WTC11 (cell line): ENCODE results near the gene METRNL. TPM values are rescaled to one million over a fixed set of nuclear protein-coding genes. Genes with fewer than 3 reads are reported as not detected.

ENCODE experiments used
- ATAC-seq: fragments of 200-7000 bp; cut with Tn5 transposase; 2 replicates; pipeline ENCODE4 v1.10.0; 2021; ENCODE audit warnings: mild to moderate bottlenecking, moderate library complexity
- CTCF ChIA-PET: fragments of 300-600 bp; sonication (Branson Sonifier 250); formaldehyde crosslinking; loops from one replicate; lab custom pipeline; 2021; ENCODE audit warnings: antibody characterized with exemption; lab: Charles Lee
- POLR2A ChIA-PET: fragments of 350-600 bp; sonication (Branson Sonifier 250); formaldehyde crosslinking; loops from one replicate; lab custom pipeline; 2021; ENCODE audit warnings: antibody characterized with exemption; lab: Charles Lee
- DNase-seq: peaks from one replicate; pipeline ENCODE4 v3.0.0; 2021; ENCODE audit warnings: low spot score
- H3K27ac Mint-ChIP-seq: 2 replicates; pipeline ENCODE4 v1.8.0; 2021; ENCODE audit warnings: mixed read lengths
- H3K27me3 Mint-ChIP-seq: 2 replicates; pipeline ENCODE4 v1.8.0; 2021; ENCODE audit warnings: low read depth, mild to moderate bottlenecking, moderate library complexity, mixed read lengths
- H3K36me3 Mint-ChIP-seq: 2 replicates; pipeline ENCODE4 v1.8.0; 2021; ENCODE audit warnings: mixed read lengths
- H3K4me1 Mint-ChIP-seq: 2 replicates; pipeline ENCODE4 v1.8.0; 2022; ENCODE audit warnings: mixed read lengths
- H3K4me3 Mint-ChIP-seq: 2 replicates; pipeline ENCODE4 v1.8.0; 2021; ENCODE audit warnings: mild to moderate bottlenecking, moderate library complexity, mixed read lengths
- H3K9me3 Mint-ChIP-seq: 2 replicates; pipeline ENCODE4 v1.8.0; 2021; ENCODE audit warnings: mixed read lengths
- AFF4 ChIP-seq: sonication (generic); formaldehyde crosslinking; IDR thresholded peaks from 2 replicates; pipeline ENCODE4 v1.8.1; 2023; ENCODE audit warnings: mild to moderate bottlenecking, missing genetic modification reagents, borderline replicate concordance
- ATF1 ChIP-seq: sonication (generic); formaldehyde crosslinking; IDR thresholded peaks from 2 replicates; pipeline ENCODE4 v1.8.1; 2023; ENCODE audit warnings: mild to moderate bottlenecking, moderate library complexity, missing genetic modification reagents
- ATF3 ChIP-seq: sonication (generic); formaldehyde crosslinking; conservative IDR thresholded peaks from 2 replicates; pipeline ENCODE4 v1.8.1; 2022; ENCODE audit warnings: mild to moderate bottlenecking, missing genetic modification reagents
- CBFB ChIP-seq: sonication (generic); formaldehyde crosslinking; IDR thresholded peaks from 2 replicates; pipeline ENCODE4 v1.8.1; 2022; ENCODE audit warnings: mild to moderate bottlenecking, low read depth, missing genetic modification reagents
- CREM ChIP-seq: sonication (generic); formaldehyde crosslinking; IDR thresholded peaks from 2 replicates; pipeline ENCODE4 v1.8.1; 2022; ENCODE audit warnings: mild to moderate bottlenecking, missing genetic modification reagents, moderate library complexity
- CTCF ChIP-seq: fragments of 200-600 bp; IDR thresholded peaks from 2 replicates; pipeline ENCODE4 v1.8.0; 2022; ENCODE audit warnings: antibody characterized with exemption
- E2F1 ChIP-seq: sonication (generic); formaldehyde crosslinking; IDR thresholded peaks from 2 replicates; pipeline ENCODE4 v1.8.0; 2022; ENCODE audit warnings: mild to moderate bottlenecking, missing genetic modification reagents
- E2F5 ChIP-seq: sonication (generic); formaldehyde crosslinking; IDR thresholded peaks from 2 replicates; pipeline ENCODE4 v1.8.1; 2022; ENCODE audit warnings: mild to moderate bottlenecking, moderate library complexity, missing genetic modification reagents
- FOXJ3 ChIP-seq: sonication (generic); formaldehyde crosslinking; IDR thresholded peaks from 2 replicates; pipeline ENCODE4 v1.9.0; 2021; ENCODE audit warnings: missing genetic modification reagents, mild to moderate bottlenecking, borderline replicate concordance
- FOXK1 ChIP-seq: sonication (generic); formaldehyde crosslinking; IDR thresholded peaks from 2 replicates; pipeline ENCODE4 v1.8.0; 2022; ENCODE audit warnings: mild to moderate bottlenecking, moderate library complexity, missing genetic modification reagents
- FOXP1 ChIP-seq: sonication (generic); formaldehyde crosslinking; IDR thresholded peaks from 2 replicates; pipeline ENCODE4 v1.8.0; 2022; ENCODE audit warnings: missing genetic modification reagents, mild to moderate bottlenecking, moderate library complexity, borderline replicate concordance
- IRF1 ChIP-seq: sonication (generic); formaldehyde crosslinking; IDR thresholded peaks from 2 replicates; pipeline ENCODE4 v1.8.0; 2023; ENCODE audit warnings: missing genetic modification reagents
- JUN ChIP-seq: sonication (generic); formaldehyde crosslinking; IDR thresholded peaks from 2 replicates; pipeline ENCODE4 v1.8.0; 2023; ENCODE audit warnings: mild to moderate bottlenecking, missing genetic modification reagents
- PRRX2 ChIP-seq: fragments of 250-450 bp; sonication (Bioruptor Pico); IDR thresholded peaks from 2 replicates; pipeline ENCODE4 v1.8.0; 2021; ENCODE audit warnings: mild to moderate bottlenecking
- RORB ChIP-seq: fragments of 250-450 bp; sonication (Bioruptor Pico); IDR thresholded peaks from 2 replicates; pipeline ENCODE4 v1.9.0; 2021; ENCODE audit warnings: mild to moderate bottlenecking
- SMAD4 ChIP-seq: sonication (generic); formaldehyde crosslinking; IDR thresholded peaks from 2 replicates; pipeline ENCODE4 v1.8.0; 2022; ENCODE audit warnings: mild to moderate bottlenecking, missing genetic modification reagents
- TCF7 ChIP-seq: sonication (generic); formaldehyde crosslinking; IDR thresholded peaks from 2 replicates; pipeline ENCODE4 v1.8.0; 2022; ENCODE audit warnings: mild to moderate bottlenecking, low read depth, missing genetic modification reagents, moderate library complexity
- TP53 ChIP-seq: sonication (generic); formaldehyde crosslinking; IDR thresholded peaks from 2 replicates; pipeline ENCODE4 v1.8.1; 2023; ENCODE audit warnings: mild to moderate bottlenecking, missing genetic modification reagents
- ZMAT4 ChIP-seq: fragments of 250-450 bp; sonication (Bioruptor Pico); IDR thresholded peaks from 2 replicates; pipeline ENCODE4 v1.9.0; 2021; ENCODE audit warnings: mild to moderate bottlenecking
- ZNF121 ChIP-seq: sonication (generic); formaldehyde crosslinking; IDR thresholded peaks from 2 replicates; pipeline ENCODE4 v1.8.0; 2023; ENCODE audit warnings: missing genetic modification reagents
- ZNF138 ChIP-seq: sonication (generic); formaldehyde crosslinking; conservative IDR thresholded peaks from 2 replicates; pipeline ENCODE4 v1.8.1; 2022; ENCODE audit warnings: mild to moderate bottlenecking, moderate library complexity, missing genetic modification reagents
- ZNF423 ChIP-seq: fragments of 250-450 bp; sonication (Bioruptor Pico); IDR thresholded peaks from 2 replicates; pipeline ENCODE4 v2.1.2; 2022; ENCODE audit warnings: mild to moderate bottlenecking, moderate library complexity
- ZSCAN18 ChIP-seq: fragments of 250-450 bp; sonication (Bioruptor Pico); IDR thresholded peaks from 2 replicates; pipeline ENCODE4 v2.1.2; 2022; ENCODE audit warnings: mild to moderate bottlenecking, moderate library complexity
- total RNA-seq: library from RNA; stranded (reverse); gene quantifications from 3 replicates; pipeline ENCODE4 v1.2.3, GENCODE V29; 2021

The METRNL gene
- total RNA-seq, 1 experiment from 2014 or later: 27.7 TPM

- TF ChIP-seq IRF1 (CRISPR knock-in tag) (no peak), FOXP1 (CRISPR knock-in tag) (no peak), TP53 (CRISPR knock-in tag) (no peak), JUN (CRISPR knock-in tag) (no peak), ZSCAN18 (no peak), ZNF138 (CRISPR knock-in tag) (no peak), ATF1 (CRISPR knock-in tag) (no peak), CREM (no peak), ZMAT4 (CRISPR knock-in tag) (no peak), ZNF121 (no peak)
These were observed 49.2 kb downstream of the METRNL start (continued) for GRCh38 chr17:83128306-83129240.

GRCh38 chr17:83129676-83130075 lies 50.3 kb downstream of the METRNL start:
- ChIA-PET CTCF (no interaction called here), POLR2A (no interaction called here)
- DNase-seq: no peak
- H3K4me3 Mint-ChIP-seq: no peak overlapping the region
- no peak for TF ChIP-seq AFF4 (CRISPR knock-in tag)
- TF ChIP-seq E2F1: no peak
- no peak for TF ChIP-seq ZNF423 (CRISPR knock-in tag)
- no peak for TF ChIP-seq PRRX2 (CRISPR knock-in tag)
- ATAC-seq: no peak
- no peaks in the 10 kb centered on the region for H3K36me3 Mint-ChIP-seq
- H3K9me3 Mint-ChIP-seq: no peaks in the 10 kb centered on the region
- H3K27me3 Mint-ChIP-seq: no peaks in the 10 kb centered on the region
- H3K27ac Mint-ChIP-seq: no peak overlapping the region
- no peaks in the 10 kb centered on the region for H3K4me1 Mint-ChIP-seq

- H3K4me3 Mint-ChIP-seq: no peak overlapping the region
- DNase-seq (no peak), ATAC-seq (no peak)
- ChIA-PET POLR2A (no interaction called here), CTCF (no interaction called here)
- no peaks in the 10 kb centered on the region for H3K4me1 Mint-ChIP-seq
- no peaks in the 10 kb centered on the region for H3K27me3 Mint-ChIP-seq
- no peaks in the 10 kb centered on the region for H3K9me3 Mint-ChIP-seq
- H3K27ac Mint-ChIP-seq: no peak overlapping the region
- H3K36me3 Mint-ChIP-seq: no peaks in the 10 kb centered on the region
- TF ChIP-seq E2F5 (no peak), CTCF (no peak), SMAD4 (CRISPR knock-in tag) (no peak), FOXJ3 (CRISPR knock-in tag) (no peak), ZNF423 (CRISPR knock-in tag) (no peak), RORB (no peak), CBFB (no peak), TCF7 (no peak), ATF3 (no peak), FOXK1 (CRISPR knock-in tag) (no peak)
These were observed 52.1 kb downstream of the METRNL start for GRCh38 chr17:83131401-83132011.
